NCI-H1436 (cell line): ENCODE measurements around the gene SNX11.
"Not testable (repeated sequence)": the region's sequence is repeated elsewhere in the genome, so short reads cannot be mapped to it uniquely, and the experiment has no call there.

Experiments
- DNase-seq: peaks from one replicate; lab custom pipeline; 2025; lab: John Stamatoyannopoulos, UW

SNX11 gene

GRCh38 chr17:48107137-48108055, at the start of gene SNX11:
Gene SNX11 (plus strand): TSS chr17:48107766. CDS start chr17:48112044, 4,278 bp downstream.
- peak; percentile 94 for DNase-seq

GRCh38 chr17:48058393-48059124, 49.0 kb upstream of the SNX11 start:
- no peak for DNase-seq

GRCh38 chr17:48059125-48059668, 48.4 kb upstream of the SNX11 start:
- no peak for DNase-seq

- DNase-seq: no peak
Measured at GRCh38 chr17:48060249-48060648, 47.3 kb upstream of the SNX11 start.

GRCh38 chr17:48062273-48062672, 45.3 kb upstream of the SNX11 start:
- DNase-seq: no peak

- DNase-seq: no peak
Measured at GRCh38 chr17:48064638-48065037, 42.9 kb upstream of the SNX11 start.

- no peak for DNase-seq
Measured at GRCh38 chr17:48066192-48066591, 41.4 kb upstream of the SNX11 start.

- no peak for DNase-seq
Measured at GRCh38 chr17:48066656-48067055, 40.9 kb upstream of the SNX11 start.

GRCh38 chr17:48067245-48067644, 40.3 kb upstream of the SNX11 start:
- no peak for DNase-seq

GRCh38 chr17:48067808-48068207, 39.8 kb upstream of the SNX11 start:
- DNase-seq: not testable (repeated sequence)

GRCh38 chr17:48068491-48068961, 39.0 kb upstream of the SNX11 start:
- no peak for DNase-seq

- DNase-seq: no peak
Measured at GRCh38 chr17:48070195-48070594, 37.4 kb upstream of the SNX11 start.

- DNase-seq: no peak
Measured at GRCh38 chr17:48071654-48072053, 35.9 kb upstream of the SNX11 start.

GRCh38 chr17:48072811-48073210, 34.8 kb upstream of the SNX11 start:
- DNase-seq: not testable (repeated sequence)

- not testable (repeated sequence) for DNase-seq
Measured at GRCh38 chr17:48073566-48074094, 33.9 kb upstream of the SNX11 start.

- peak; percentile 73 for DNase-seq
Measured at GRCh38 chr17:48074322-48075081, 33.1 kb upstream of the SNX11 start.

GRCh38 chr17:48077152-48077551, 30.4 kb upstream of the SNX11 start:
- DNase-seq: not testable (repeated sequence)

GRCh38 chr17:48081858-48082257, 25.7 kb upstream of the SNX11 start:
- DNase-seq: no peak

GRCh38 chr17:48084932-48085331, 22.6 kb upstream of the SNX11 start:
- no peak for DNase-seq

GRCh38 chr17:48093341-48094045, 14.1 kb upstream of the SNX11 start:
- DNase-seq: no peak

- DNase-seq: no peak
Measured at GRCh38 chr17:48095611-48096010, 12.0 kb upstream of the SNX11 start.
